Left lung (tissue), 10 donors: ENCODE measurements around the gene PRKCA. TPM values are rescaled to one million over a fixed set of nuclear protein-coding genes. Genes with fewer than 3 reads are reported as not detected.
A peak's percentile ranks its signal among the peaks of the same experiment; 100 is the strongest.

Experiments used
- ATAC-seq: fragments of 200-7000 bp; cut with Tn5 transposase; one replicate; pipeline ENCODE4 v1.9.1; 2020; ENCODE audit warnings: moderate library complexity
- DNase-seq, 4 donors: peaks; one replicate each; pipeline ENCODE4 v3.0.0-alpha.2; 2013 to 2020
- H3K27ac ChIP-seq, 2 donors: fragments of 200-600 bp; sonication (generic) in 1 of 2; one replicate each; pipeline versions ENCODE4 v1.5.0 to v1.8.0; 2020 to 2021
- H3K27me3 ChIP-seq, 2 donors: fragments of 200-600 bp; sonication (generic) in 1 of 2; one replicate each; pipeline versions ENCODE4 v1.5.0 to v1.8.0; 2020 to 2021
- H3K36me3 ChIP-seq, 2 donors: fragments of 200-600 bp; sonication (generic) in 1 of 2; one replicate each; pipeline versions ENCODE4 v1.5.0 to v1.8.0; 2020 to 2021
- H3K4me1 ChIP-seq, 2 donors: fragments of 200-600 bp; one replicate each; pipeline ENCODE4 v1.8.0; 2021
- H3K4me3 ChIP-seq, 2 donors: fragments of 200-600 bp; sonication (generic) in 1 of 2; one replicate each; pipeline versions ENCODE4 v1.5.0 to v1.8.0; 2020 to 2021; ENCODE audit warnings: mild to moderate bottlenecking in 1 of 2
- H3K9me3 ChIP-seq, 2 donors: fragments of 200-600 bp; sonication (generic) in 1 of 2; one replicate each; pipeline versions ENCODE4 v1.5.0 to v1.8.0; 2020 to 2021
- CTCF ChIP-seq, 2 donors: fragments of 200-600 bp; sonication (generic) in 1 of 2; IDR thresholded peaks; one replicate each; pipeline versions ENCODE4 v1.5.0 to v1.8.0; 2021; ENCODE audit warnings: antibody characterized with exemption in 2 of 2
- intact Hi-C, 2 donors: fragments of 100-400 bp; cut with DNase I; formaldehyde crosslinking; loops; one replicate each; pipeline versions ENCODE4 v1.11.2 to v1.14.2; 2022
- polyA plus RNA-seq, 6 donors: library from polyadenylated mRNA; unstranded; fragments of 120-200 nt; gene quantifications; one replicate each; pipeline ENCODE4 v1.2.1, GENCODE V29; 2013; ENCODE audit not compliant: insufficient read length in 6 of 6
- total RNA-seq, 2 donors: library from RNA; stranded (reverse); fragmentation: NEBNext Ultra II Directional; extraction: Animal tissue kit (Norgen Biotek cat#: 25700); gene quantifications; one replicate each; pipeline ENCODE4 v1.2.1, GENCODE V29; 2021
- donor health status: DM: no; HTN: yes; CAD: no.
- donor health status: DM: no; HTN: no; CAD: no.

The PRKCA gene
- total and polyA plus RNA-seq, 8 donors: 16.4 to 30.4 (median 17.5) TPM

- intact Hi-C loops: no loop called here
These were observed 41.7 kb upstream of the PRKCA start for GRCh38 chr17:66260688-66261087.

GRCh38 chr17:66262767-66263166 is 39.6 kb upstream of the PRKCA start:
- TF ChIP-seq CTCF (IDR thresholded peaks at IDR 0.05): no peak
- Histone ChIP-seq H3K27ac (no peak overlapping the region), H3K27me3 (no peaks in the 10 kb centered on the region), H3K4me1 (no peaks in the 10 kb centered on the region), H3K36me3 (no peaks in the 10 kb centered on the region), H3K9me3 (no peaks in the 10 kb centered on the region), H3K4me3 (no peak overlapping the region)
- DNase-seq: no peak
- no peak for ATAC-seq
- intact Hi-C loops: no loop called here

More at GRCh38 chr17:66260688-66261087, 41.7 kb upstream of the PRKCA start:
- ATAC-seq (no peak), DNase-seq (no peak)
- TF ChIP-seq CTCF (IDR thresholded peaks at IDR 0.05): no peak
- Histone ChIP-seq H3K9me3 (no peaks in the 10 kb centered on the region), H3K36me3 (no peaks in the 10 kb centered on the region), H3K27ac (no peak overlapping the region), H3K4me1 (no peaks in the 10 kb centered on the region), H3K27me3 (no peaks in the 10 kb centered on the region), H3K4me3 (no peak overlapping the region)

GRCh38 chr17:66264696-66265095 is 37.7 kb upstream of the PRKCA start:
- ATAC-seq (no peak), DNase-seq (no peak)
- H3K36me3 ChIP-seq: no peaks in the 10 kb centered on the region
- TF ChIP-seq CTCF (IDR thresholded peaks at IDR 0.05): no peak
- H3K9me3 ChIP-seq: no peaks in the 10 kb centered on the region
- H3K27me3 ChIP-seq: no peaks in the 10 kb centered on the region
- intact Hi-C loops: no loop called here
- H3K4me3 ChIP-seq: no peak overlapping the region
- H3K27ac ChIP-seq: no peak overlapping the region
- no peaks in the 10 kb centered on the region for H3K4me1 ChIP-seq

GRCh38 chr17:66268247-66268927 is 34.0 kb upstream of the PRKCA start:
- TF ChIP-seq CTCF (IDR thresholded peaks at IDR 0.05): no peak
- Histone ChIP-seq H3K27me3 (no peaks in the 10 kb centered on the region), H3K9me3 (no peaks in the 10 kb centered on the region), H3K4me1 (peaks cover 0 to 2% of the 10 kb centered on the region in 2 donors), H3K27ac (no peak overlapping the region), H3K36me3 (no peaks in the 10 kb centered on the region), H3K4me3 (no peak overlapping the region)
- no peak for DNase-seq
- ATAC-seq: peak; percentile 23
- intact Hi-C loops: no loop called here

- ATAC-seq (no peak), DNase-seq (no peak)
- Histone ChIP-seq H3K4me1 (peaks cover 0 to 6% of the 10 kb centered on the region in 2 donors), H3K27ac (no peak overlapping the region), H3K27me3 (no peaks in the 10 kb centered on the region), H3K9me3 (no peaks in the 10 kb centered on the region), H3K4me3 (no peak overlapping the region), H3K36me3 (no peaks in the 10 kb centered on the region)
- TF ChIP-seq CTCF (IDR thresholded peaks at IDR 0.05): no peak
- intact Hi-C loops: no loop called here
These were observed 32.3 kb upstream of the PRKCA start for GRCh38 chr17:66270106-66270505.
